Body of pancreas (tissue), 4 donors: ENCODE results near the gene EDEM1. TPM values are rescaled to one million over a fixed set of nuclear protein-coding genes. Genes with fewer than 3 reads are reported as not detected.

Experiments used
- ATAC-seq: fragments of 150-250 bp; one replicate; pipeline ENCODE4 v1.9.1; 2016
- DNase-seq, 4 donors: peaks; one replicate each; pipeline ENCODE4 v3.0.0-alpha.2; 2019
- H3K27ac ChIP-seq, 4 donors: fragments of 200-600 bp; sonication (generic); 1 replicate in 3 of 4; 2 replicates in 1 of 4; pipeline versions ENCODE4 v1.5.1 to v1.6.1; 2016 to 2019; ENCODE audit warnings: mild to moderate bottlenecking in 1 of 4, mixed read lengths in 1 of 4, moderate library complexity in 1 of 4
- H3K27me3 ChIP-seq, 2 donors: fragments of 200-600 bp; sonication (generic); one replicate each; pipeline ENCODE4 v1.6.0; 2016; ENCODE audit warnings: mild to moderate bottlenecking in 1 of 2
- H3K36me3 ChIP-seq, 2 donors: fragments of 200-600 bp; sonication (generic); replicated peaks in 1 of 2; 2 replicates each; pipeline ENCODE4 v1.5.1; 2016; ENCODE audit warnings: low read depth in 2 of 2; ENCODE audit not compliant: insufficient read depth in 1 of 2
- H3K4me1 ChIP-seq: fragments of 200-600 bp; sonication (generic); one replicate; pipeline ENCODE4 v1.6.0; 2016
- H3K4me3 ChIP-seq, 2 donors: fragments of 200-600 bp; sonication (generic); 1 replicate in 1 of 2; 2 replicates in 1 of 2; pipeline ENCODE4 v1.5.1; 2016 to 2019
- H3K9me3 ChIP-seq, 3 donors: fragments of 200-600 bp; sonication (generic); 1 replicate in 2 of 3; 2 replicates in 1 of 3; pipeline ENCODE4 v1.5.1; 2016
- CTCF ChIP-seq, 7 experiments: fragments of 450-650 bp in 4 of 7; fragments of 200-600 bp in 3 of 7; sonication (generic) in 3 of 7; IDR thresholded peaks; one replicate each; pipeline ENCODE4 v1.5.1; 2016 to 2019; ENCODE audit warnings: antibody characterized with exemption in 7 of 7
- POLR2A ChIP-seq, 3 donors: fragments of 450-650 bp; IDR thresholded peaks; one replicate each; pipeline ENCODE4 v1.6.1; 2016; ENCODE audit warnings: antibody characterized with exemption in 3 of 3, mild to moderate bottlenecking in 2 of 3
- WGBS, 2 donors: methylation state at CpG; one replicate each; pipeline ENCODE4 v1.1.5; 2017; 5-methylcytosine and 5-hydroxymethylcytosine counted together
- intact Hi-C: fragments of 100-400 bp; cut with DNase I; formaldehyde crosslinking; loops from one replicate; pipeline ENCODE4 v1.15.1; 2023
- total RNA-seq, 2 donors: library from RNA; depleted of rRNA; stranded (reverse); fragments of >200 nt; gene quantifications; one replicate each; pipeline ENCODE4 v1.1.0, GENCODE V29; 2016

Gene EDEM1
- total RNA-seq, 2 donors from 2014 or later: 23.9 to 46.1 TPM

DNA sequence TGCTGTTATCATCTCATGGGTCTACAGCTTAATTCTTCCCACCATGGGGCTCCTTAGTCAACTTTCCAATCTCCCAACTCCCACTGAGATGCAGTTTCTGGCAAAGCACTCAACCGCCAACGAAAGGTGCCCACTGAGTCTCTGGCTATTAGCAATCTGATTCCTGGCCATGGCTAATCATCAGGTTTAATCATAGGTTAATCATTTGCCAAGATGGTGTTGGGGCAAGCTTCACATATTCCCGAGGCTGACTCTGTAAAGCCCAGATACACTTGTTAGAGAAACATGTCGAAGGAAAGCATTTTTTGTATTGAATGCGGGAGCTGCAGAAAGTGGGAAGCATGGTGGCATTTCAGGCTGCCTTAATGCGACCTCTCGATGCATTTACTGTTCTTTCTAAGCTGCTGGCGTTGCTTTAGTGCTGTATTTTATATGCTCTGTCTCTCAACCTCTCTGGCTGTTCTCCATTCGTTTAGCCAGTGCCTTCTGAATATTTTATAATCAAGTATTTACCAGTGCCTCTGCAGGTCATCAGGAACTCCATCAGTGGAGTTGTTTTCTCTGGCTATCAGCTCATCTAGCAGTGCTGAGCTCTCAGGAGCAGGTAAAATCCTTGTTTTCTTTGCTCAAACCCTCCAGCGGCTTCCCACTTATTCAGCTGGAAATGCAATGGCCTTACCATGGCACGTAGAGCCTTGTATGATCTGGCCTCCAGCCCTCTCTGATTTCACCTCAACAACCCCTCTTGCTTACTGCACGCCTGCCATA is 67.0 kb downstream of the EDEM1 start:
- Histone ChIP-seq H3K4me3 (no peak overlapping the region), H3K4me1 (peaks cover 5% of the 10 kb centered on the region), H3K36me3 (no peaks in the 10 kb centered on the region), H3K27me3 (no peaks in the 10 kb centered on the region), H3K9me3 (no peaks in the 10 kb centered on the region), H3K27ac (no peak overlapping the region)
- intact Hi-C loops: no loop called here
- 75 to 77% methylated on average over 12 of the region's 12 CpGs for WGBS, 2 donors
- TF ChIP-seq CTCF (IDR thresholded peaks at IDR 0.05) (no peak), POLR2A (IDR thresholded peaks at IDR 0.05) (no peak)
- ATAC-seq (no peak), DNase-seq (no peak)

- Histone ChIP-seq H3K4me1 (no peaks in the 10 kb centered on the region), H3K27ac (no peak overlapping the region), H3K27me3 (no peaks in the 10 kb centered on the region), H3K9me3 (no peaks in the 10 kb centered on the region), H3K36me3 (no peaks in the 10 kb centered on the region), H3K4me3 (no peak overlapping the region)
- intact Hi-C loops: no loop called here
- no peak for ATAC-seq
- TF ChIP-seq POLR2A (IDR thresholded peaks at IDR 0.05): no peak
- TF ChIP-seq CTCF (IDR thresholded peaks at IDR 0.05): no peak
- WGBS, 2 donors: 67 to 86% methylated on average over 4 of the region's 4 CpGs
- DNase-seq: no peak
These were observed 68.2 kb downstream of the EDEM1 start for GRCh38 chr3:5255404-5256344.

GRCh38 chr3:5258526-5258925 is 71.0 kb downstream of the EDEM1 start:
- H3K9me3 ChIP-seq: no peaks in the 10 kb centered on the region
- H3K27me3 ChIP-seq: no peaks in the 10 kb centered on the region
- no peak overlapping the region for H3K27ac ChIP-seq
- no peaks in the 10 kb centered on the region for H3K4me1 ChIP-seq
- no peak for TF ChIP-seq CTCF (IDR thresholded peaks at IDR 0.05)
- TF ChIP-seq POLR2A (IDR thresholded peaks at IDR 0.05): no peak
- DNase-seq: no peak
- WGBS, 2 donors: 53 to 59% methylated on average over 3 of the region's 3 CpGs
- no peak overlapping the region for H3K4me3 ChIP-seq
- intact Hi-C loops: no loop called here
- no peaks in the 10 kb centered on the region for H3K36me3 ChIP-seq
- no peak for ATAC-seq

GRCh38 chr3:5260992-5261501 is 73.5 kb downstream of the EDEM1 start:
- Histone ChIP-seq H3K4me1 (no peaks in the 10 kb centered on the region), H3K4me3 (no peak overlapping the region), H3K36me3 (no peaks in the 10 kb centered on the region), H3K27me3 (no peaks in the 10 kb centered on the region), H3K27ac (no peak overlapping the region), H3K9me3 (no peaks in the 10 kb centered on the region)
- TF ChIP-seq POLR2A (IDR thresholded peaks at IDR 0.05): no peak
- TF ChIP-seq CTCF (IDR thresholded peaks at IDR 0.05): no peak
- ATAC-seq (no peak), DNase-seq (no peak)
- intact Hi-C loops: no loop called here
- 27 to 39% methylated on average over 2 of the region's 2 CpGs for WGBS, 2 donors
